Stimulated activated effector memory CD8-positive, alpha-beta T cell treated with anti-CD3 and anti-CD28 coated beads, Interleukin-12 subunit alpha, Interleukin-12 subunit beta, amount 100 ng/mL, for 72 hours (primary cell): ENCODE results near the gene RAB7A.
A peak's percentile ranks its signal among the peaks of the same experiment; 100 is the strongest.

Source experiments
- ATAC-seq: fragments of 150-1000 bp; cut with Tn5 transposase; 2 replicates; pipeline ENCODE4 v1.10.0; 2021
- DNase-seq, 2 donors: peaks; one replicate each; pipeline ENCODE4 v3.0.0; 2021 to 2022; ENCODE audit warnings: low spot score in 2 of 2
- H3K27ac Mint-ChIP-seq: one replicate; pipeline ENCODE4 v1.8.0; 2022; ENCODE audit warnings: mild to moderate bottlenecking, mixed read lengths
- H3K36me3 Mint-ChIP-seq: one replicate; pipeline ENCODE4 v1.8.0; 2022; ENCODE audit warnings: mild to moderate bottlenecking, mixed read lengths
- H3K4me1 Mint-ChIP-seq: one replicate; pipeline ENCODE4 v1.8.0; 2022; ENCODE audit warnings: mixed read lengths
- H3K4me3 Mint-ChIP-seq: one replicate; pipeline ENCODE4 v1.8.0; 2022; ENCODE audit warnings: mild to moderate bottlenecking, mixed read lengths
- H3K9me3 Mint-ChIP-seq: one replicate; pipeline ENCODE4 v1.8.0; 2022; ENCODE audit warnings: mixed read lengths

RAB7A gene

DNA sequence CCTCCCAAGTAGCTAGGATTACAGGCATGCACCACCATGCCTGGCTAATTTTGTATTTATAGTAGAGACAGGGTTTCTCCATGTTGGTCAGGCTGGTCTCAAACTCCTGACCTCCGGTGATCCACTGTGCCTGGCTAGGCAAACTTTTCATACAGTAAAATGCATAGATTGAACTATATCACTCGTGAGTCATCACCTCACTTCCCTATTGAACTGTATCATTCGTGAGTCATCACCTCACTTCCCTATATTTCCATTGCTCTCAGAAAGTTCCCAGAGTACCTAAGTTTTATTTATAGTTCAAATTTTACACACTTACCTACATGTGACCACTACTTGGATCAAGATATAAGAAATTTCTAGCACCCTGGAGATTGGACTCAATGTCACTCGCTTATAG lies 79.8 kb downstream of the RAB7A start:
- Mint-ChIP-seq H3K9me3 (no peaks in the 10 kb centered on the region), H3K27ac (peak overlapping the region; percentile 65), H3K36me3 (peaks cover 75% of the 10 kb centered on the region), H3K4me3 (peak overlapping the region; percentile 34), H3K4me1 (peaks cover 63% of the 10 kb centered on the region)
- ATAC-seq, result no peak
- DNase-seq, result no peak

DNA sequence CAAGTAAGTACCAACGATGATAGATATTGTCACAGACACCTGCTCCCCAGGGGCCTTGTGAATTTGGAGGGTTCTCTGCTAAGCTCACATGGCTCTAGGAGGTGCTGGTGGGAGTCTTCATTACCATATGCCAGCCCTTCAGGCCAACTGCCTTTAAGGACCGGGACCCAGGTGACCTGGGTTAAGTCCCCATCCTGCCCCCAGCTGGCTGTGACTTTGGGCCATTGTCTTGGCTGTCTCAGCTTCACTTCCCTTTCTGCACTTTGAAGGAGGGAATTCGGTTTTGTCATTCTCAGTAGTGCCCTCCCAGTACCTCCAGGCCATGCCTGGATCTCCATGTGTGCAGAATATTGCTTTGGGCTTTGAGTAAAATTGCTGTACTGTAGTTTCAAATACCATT lies 80.6 kb downstream of the RAB7A start:
- Mint-ChIP-seq H3K27ac (peak overlapping the region; percentile 65), H3K4me1 (peaks cover 55% of the 10 kb centered on the region), H3K9me3 (no peaks in the 10 kb centered on the region), H3K36me3 (peaks cover 75% of the 10 kb centered on the region), H3K4me3 (no peak overlapping the region)
- no peak for ATAC-seq
- no peak for DNase-seq

- peaks cover 75% of the 10 kb centered on the region for H3K36me3 Mint-ChIP-seq
- DNase-seq (no peak), ATAC-seq (no peak)
- no peaks in the 10 kb centered on the region for H3K9me3 Mint-ChIP-seq
- H3K4me1 Mint-ChIP-seq, result peaks cover 48% of the 10 kb centered on the region
- peak overlapping the region; percentile 65 for H3K27ac Mint-ChIP-seq
- no peak overlapping the region for H3K4me3 Mint-ChIP-seq
These were observed 81.3 kb downstream of the RAB7A start for GRCh38 chr3:128807186-128807830.

- Mint-ChIP-seq H3K4me3 (no peak overlapping the region), H3K27ac (peak overlapping the region; percentile 77), H3K4me1 (peaks cover 45% of the 10 kb centered on the region), H3K9me3 (no peaks in the 10 kb centered on the region), H3K36me3 (peaks cover 88% of the 10 kb centered on the region)
- DNase-seq, result no peak
- ATAC-seq, result no peak
These were observed 82.7 kb downstream of the RAB7A start for GRCh38 chr3:128808672-128809071.

DNA sequence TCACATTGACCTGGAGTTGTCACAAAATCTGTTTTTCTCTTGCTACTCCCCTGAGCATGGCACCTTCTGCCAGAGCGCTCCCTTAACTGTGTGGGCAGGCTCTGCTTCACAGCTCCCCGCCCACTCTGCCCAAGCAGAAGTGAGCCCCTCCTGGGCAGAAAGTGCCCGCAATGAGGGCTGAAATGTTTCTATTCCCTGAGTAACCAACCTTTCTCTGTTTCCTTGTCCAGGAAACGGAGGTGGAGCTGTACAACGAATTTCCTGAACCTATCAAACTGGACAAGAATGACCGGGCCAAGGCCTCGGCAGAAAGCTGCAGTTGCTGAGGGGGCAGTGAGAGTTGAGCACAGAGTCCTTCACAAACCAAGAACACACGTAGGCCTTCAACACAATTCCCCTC lies 87.1 kb downstream of the RAB7A start:
- Mint-ChIP-seq H3K36me3 (peaks cover 100% of the 10 kb centered on the region), H3K4me3 (no peak overlapping the region)

GRCh38 chr3:128814060-128814459 lies 88.1 kb downstream of the RAB7A start:
- no peak for ATAC-seq
- no peak for DNase-seq
- Mint-ChIP-seq H3K4me3 (no peak overlapping the region), H3K27ac (peak overlapping the region; percentile 38), H3K4me1 (peaks cover 18% of the 10 kb centered on the region), H3K36me3 (peaks cover 100% of the 10 kb centered on the region), H3K9me3 (no peaks in the 10 kb centered on the region)

More for the DNA sequence above, 87.1 kb downstream of the RAB7A start:
- peak overlapping the region; percentile 38 for H3K27ac Mint-ChIP-seq
- H3K4me1 Mint-ChIP-seq, result peaks cover 22% of the 10 kb centered on the region
- ATAC-seq (no peak), DNase-seq (no peak)
- H3K9me3 Mint-ChIP-seq, result no peaks in the 10 kb centered on the region

- Mint-ChIP-seq H3K4me1 (peaks cover 18% of the 10 kb centered on the region), H3K9me3 (no peaks in the 10 kb centered on the region), H3K4me3 (no peak overlapping the region), H3K36me3 (peaks cover 100% of the 10 kb centered on the region), H3K27ac (peak overlapping the region; percentile 76)
- DNase-seq (no peak), ATAC-seq (peak; percentile 49)
These were observed 88.7 kb downstream of the RAB7A start for GRCh38 chr3:128814519-128815317.

GRCh38 chr3:128815318-128816064 lies 89.5 kb downstream of the RAB7A start:
- Mint-ChIP-seq H3K4me1 (peaks cover 18% of the 10 kb centered on the region), H3K36me3 (peaks cover 100% of the 10 kb centered on the region), H3K27ac (peak overlapping the region; percentile 76), H3K9me3 (no peaks in the 10 kb centered on the region), H3K4me3 (no peak overlapping the region)
- DNase-seq, result no peak
- no peak for ATAC-seq

DNA sequence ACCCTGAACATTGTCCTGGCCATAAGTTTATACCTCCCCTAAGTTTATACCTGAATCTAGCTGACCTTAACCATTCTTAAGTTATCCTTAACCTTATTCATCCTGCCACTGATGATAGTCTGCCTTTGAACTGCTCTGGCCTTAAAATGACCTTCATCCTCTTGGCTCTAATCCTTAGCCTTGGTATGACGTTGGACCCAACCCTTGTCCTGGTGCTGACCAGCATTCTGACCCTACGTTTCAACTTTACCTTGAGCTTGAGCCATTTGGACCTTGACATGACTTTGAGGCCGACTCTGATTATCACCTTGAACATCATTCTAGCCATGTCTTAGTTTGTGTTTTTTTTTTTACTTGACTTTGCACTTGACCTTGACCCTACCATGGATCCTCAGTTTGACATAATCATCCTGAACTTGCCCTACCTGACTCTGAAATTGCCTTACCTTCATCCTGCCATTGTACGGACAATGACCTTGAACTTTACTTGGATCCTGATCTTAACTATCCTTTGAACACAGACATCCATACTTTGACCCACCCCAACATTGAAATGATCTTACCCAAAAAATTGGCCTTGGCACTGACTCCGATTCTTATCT lies 92.3 kb downstream of the RAB7A start:
- Mint-ChIP-seq H3K36me3 (peaks cover 82% of the 10 kb centered on the region), H3K9me3 (no peaks in the 10 kb centered on the region), H3K4me1 (peaks cover 15% of the 10 kb centered on the region), H3K4me3 (no peak overlapping the region), H3K27ac (no peak overlapping the region)
- no peak for DNase-seq
- ATAC-seq, result no peak

DNA sequence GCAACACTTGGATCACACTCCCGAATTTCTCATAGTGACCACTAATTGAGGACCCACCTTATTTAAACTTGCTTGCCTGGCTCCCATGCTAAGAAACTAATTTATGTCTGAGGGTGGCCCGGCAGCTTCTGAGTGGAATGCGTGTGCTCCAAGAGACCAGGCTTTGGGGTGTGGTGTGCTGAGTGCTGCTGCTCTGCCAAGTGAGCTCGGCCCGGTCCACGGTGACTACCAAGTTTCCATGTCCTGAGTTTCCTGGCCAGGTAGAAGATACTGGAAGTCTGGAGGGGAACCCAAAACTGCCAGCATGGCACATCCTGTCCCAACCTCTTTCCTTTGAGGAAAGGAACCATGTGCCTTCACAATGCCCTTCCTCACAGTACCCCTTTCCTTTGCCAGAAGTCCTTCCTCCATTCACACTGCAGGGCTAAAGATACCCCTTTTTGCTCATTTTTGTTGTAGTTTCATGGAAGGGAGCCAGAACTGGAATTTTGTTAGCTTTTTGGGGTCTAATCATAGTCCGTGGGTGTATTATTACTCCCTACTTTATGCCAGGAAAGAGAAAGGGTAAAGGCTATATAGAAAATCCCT lies 94.4 kb downstream of the RAB7A start:
- Mint-ChIP-seq H3K4me1 (peaks cover 10% of the 10 kb centered on the region), H3K4me3 (no peak overlapping the region), H3K36me3 (peaks cover 68% of the 10 kb centered on the region), H3K27ac (peak overlapping the region; percentile 3), H3K9me3 (no peaks in the 10 kb centered on the region)
- no peak for DNase-seq
- ATAC-seq, result no peak

GRCh38 chr3:128823008-128823407 lies 97.0 kb downstream of the RAB7A start:
- peaks cover 42% of the 10 kb centered on the region for H3K36me3 Mint-ChIP-seq
- no peak for DNase-seq
- H3K4me3 Mint-ChIP-seq, result no peak overlapping the region
- no peak overlapping the region for H3K27ac Mint-ChIP-seq
- no peak for ATAC-seq
- no peaks in the 10 kb centered on the region for H3K4me1 Mint-ChIP-seq
- H3K9me3 Mint-ChIP-seq, result no peaks in the 10 kb centered on the region

DNA sequence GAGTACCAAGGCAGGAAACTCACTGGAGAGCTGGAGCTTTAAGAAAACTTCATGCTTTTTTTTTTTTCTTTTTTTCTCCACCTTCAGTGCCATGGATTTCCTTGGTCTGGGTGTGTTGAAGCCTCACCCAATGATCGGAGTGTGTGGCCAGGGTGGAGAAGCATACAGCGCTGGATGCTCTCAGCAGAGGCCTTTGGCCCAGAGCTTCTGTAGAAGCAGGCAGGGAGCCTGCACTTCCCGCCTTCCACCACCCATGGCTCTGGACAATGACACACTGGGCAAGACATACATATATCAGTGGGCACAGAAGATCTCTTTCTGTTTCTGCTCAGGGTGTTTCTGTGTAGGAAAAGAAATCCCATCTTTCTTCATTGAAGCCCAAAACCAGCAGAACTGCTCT lies 97.6 kb downstream of the RAB7A start:
- no peak for DNase-seq
- Mint-ChIP-seq H3K27ac (peak overlapping the region; percentile 77), H3K4me1 (no peaks in the 10 kb centered on the region), H3K4me3 (no peak overlapping the region), H3K36me3 (peaks cover 35% of the 10 kb centered on the region), H3K9me3 (no peaks in the 10 kb centered on the region)
- no peak for ATAC-seq

DNA sequence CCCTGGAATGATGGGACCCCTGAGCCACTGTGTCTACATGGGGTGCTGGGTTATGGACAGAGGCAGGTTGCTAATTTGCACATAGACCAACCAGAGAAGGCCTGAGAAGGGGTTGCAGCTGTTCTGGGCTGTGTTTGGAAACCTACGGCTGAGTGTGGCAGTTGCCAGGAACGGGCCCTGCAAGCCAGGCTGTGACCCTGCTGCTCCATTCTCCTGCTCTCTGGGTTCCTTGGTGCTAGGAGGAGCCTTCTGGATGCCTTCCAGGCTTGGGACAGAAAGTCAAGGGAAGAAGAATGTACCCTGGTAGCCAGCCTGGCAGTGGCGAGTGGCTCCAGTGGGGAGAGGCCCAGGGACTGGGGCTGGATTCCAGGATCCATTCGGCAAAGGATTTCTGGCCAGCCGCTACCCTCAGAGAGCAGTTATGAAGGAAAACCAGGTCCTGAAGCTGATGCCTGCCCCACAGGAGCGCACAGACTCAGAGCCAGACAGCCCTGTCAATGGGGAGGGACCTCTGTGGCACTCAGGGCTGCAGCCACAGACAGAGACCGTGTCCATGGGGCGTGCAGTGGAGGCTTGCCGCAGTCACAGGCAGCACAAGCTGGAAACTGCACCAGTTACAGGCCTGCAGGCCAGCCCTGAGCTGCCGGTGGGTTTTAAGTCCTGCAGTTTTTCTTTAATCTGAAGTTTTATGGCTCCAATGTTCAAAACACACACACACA lies 98.3 kb downstream of the RAB7A start:
- Mint-ChIP-seq H3K36me3 (peaks cover 29% of the 10 kb centered on the region), H3K4me1 (no peaks in the 10 kb centered on the region), H3K27ac (peak overlapping the region; percentile 77), H3K4me3 (no peak overlapping the region), H3K9me3 (no peaks in the 10 kb centered on the region)
- DNase-seq (no peak), ATAC-seq (peak; percentile 24)

DNA sequence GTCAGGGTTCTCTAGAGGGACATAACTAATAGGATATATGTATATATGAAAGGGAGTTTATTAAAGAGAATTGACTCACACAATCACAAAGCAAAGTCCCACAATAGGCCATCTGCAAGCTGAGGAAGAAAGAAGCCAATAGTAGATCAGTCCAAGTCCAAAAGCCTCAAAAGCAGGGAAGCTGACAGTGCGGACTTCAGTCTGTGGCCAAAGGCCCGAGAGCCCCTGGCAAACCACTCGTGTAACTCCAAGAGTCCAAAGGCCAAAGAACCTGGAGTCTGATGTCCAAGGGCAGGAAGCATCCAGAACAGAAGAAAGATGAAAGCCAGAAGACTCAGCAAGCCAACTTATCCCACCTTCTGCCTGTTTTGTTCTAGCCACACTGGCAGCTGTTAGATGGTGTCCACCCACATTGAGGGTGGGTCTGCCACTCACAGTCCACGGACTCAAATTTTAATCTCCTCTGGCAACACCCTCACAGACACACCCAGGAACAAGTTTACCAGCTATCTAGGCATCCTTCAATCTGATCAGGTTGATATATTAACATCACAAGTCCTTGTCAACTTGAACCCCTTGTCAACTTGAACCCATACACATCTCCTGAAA lies 99.2 kb downstream of the RAB7A start:
- no peaks in the 10 kb centered on the region for H3K4me1 Mint-ChIP-seq
- H3K4me3 Mint-ChIP-seq, result no peak overlapping the region

More for the DNA sequence above, 99.2 kb downstream of the RAB7A start:
- no peak for DNase-seq
- ATAC-seq, result no peak
- no peaks in the 10 kb centered on the region for H3K9me3 Mint-ChIP-seq
- peaks cover 20% of the 10 kb centered on the region for H3K36me3 Mint-ChIP-seq
- peak overlapping the region; percentile 76 for H3K27ac Mint-ChIP-seq
